Measurements from ENCODE around the gene FOXR1. TPM values are rescaled to one million over a fixed set of nuclear protein-coding genes. Genes with fewer than 3 reads are reported as not detected.

Gene FOXR1
- total RNA-seq, 1 experiment from 2014 or later = not detected

GRCh38 chr11:118929501-118930093 is 42.0 kb upstream of the FOXR1 start:
- ChIA-PET POLR2A (interaction anchor here (0.5 to 3.8 kb wide), 8 partner anchors 19 to 693 kb away, joined by 3 to 76 read pairs (median 5); partner anchors contain the start of gene UPK2), CTCF (interaction anchor here (0.6 to 3.8 kb wide), 31 partner anchors 10 to 649 kb away, joined by 3 to 34 read pairs (median 5); partner anchors contain the start of genes DDX6 and UPK2)
- H3K9me3 Mint-ChIP-seq = no peaks in the 10 kb centered on the region
- H3K4me1 Mint-ChIP-seq = peaks cover 35% of the 10 kb centered on the region
- ATAC-seq (peak; percentile 3), DNase-seq (ENCODE audit: low spot score) (peak; percentile 75)
- H3K36me3 Mint-ChIP-seq = no peaks in the 10 kb centered on the region
- peak overlapping the region; percentile 95 for H3K27ac Mint-ChIP-seq
- TF ChIP-seq CDX4 (CRISPR knock-in tag; IDR thresholded peaks at IDR 0.05; ENCODE audit: borderline replicate concordance) (no peak), CREB1 (CRISPR knock-in tag; IDR thresholded peaks at IDR 0.05) (no peak), FOXK1 (CRISPR knock-in tag; IDR thresholded peaks at IDR 0.05) (peak; percentile 9; the same call in 1 of the 2 replicates), ZMAT4 (CRISPR knock-in tag; IDR thresholded peaks at IDR 0.05) (no peak), PREB (CRISPR knock-in tag; IDR thresholded peaks at IDR 0.05; ENCODE audit: borderline replicate concordance) (no peak), ATF2 (CRISPR knock-in tag; IDR thresholded peaks at IDR 0.05; ENCODE audit: borderline replicate concordance, low read depth) (no peak), ARID4B (CRISPR knock-in tag; IDR thresholded peaks at IDR 0.05; ENCODE audit: borderline replicate concordance) (peak; percentile 21; the same call in 1 of the 2 replicates), PRRX2 (CRISPR knock-in tag; IDR thresholded peaks at IDR 0.05) (no peak), ZNF232 (CRISPR knock-in tag; IDR thresholded peaks at IDR 0.05) (0 out of 2 replicates have a peak, but pooled peaks have one; percentile 35), ZNF281 (CRISPR knock-in tag; IDR thresholded peaks at IDR 0.05) (0 out of 2 replicates have a peak, but pooled peaks have one; percentile 43), NFE2L1 (CRISPR knock-in tag; IDR thresholded peaks at IDR 0.05) (no peak), RORB (CRISPR knock-in tag; IDR thresholded peaks at IDR 0.05) (no peak), AFF4 (CRISPR knock-in tag; IDR thresholded peaks at IDR 0.05; ENCODE audit: borderline replicate concordance) (no peak), FOXP4 (CRISPR knock-in tag; IDR thresholded peaks at IDR 0.05) (no peak), SP1 (CRISPR knock-in tag; conservative IDR thresholded peaks at IDR 0.05) (peak; percentile 26; the same call in 1 of the 2 replicates), NR2C2 (CRISPR knock-in tag; IDR thresholded peaks at IDR 0.05) (no peak), ZNF263 (CRISPR knock-in tag; IDR thresholded peaks at IDR 0.05; ENCODE audit: low read depth) (peak; percentile 64)
- peak overlapping the region; percentile 86 for H3K4me3 Mint-ChIP-seq
- H3K27me3 Mint-ChIP-seq (ENCODE audit: low read depth) = peaks cover 24% of the 10 kb centered on the region

Measured in WTC11 (cell line).